Epithelial cell of proximal tubule (primary cell): ENCODE results near the gene UPB1. TPM values are rescaled to one million over a fixed set of nuclear protein-coding genes. Genes with fewer than 3 reads are reported as not detected.

Experiments used
- DNase-seq: peaks from one replicate; pipeline ENCODE4 v3.0.0-alpha.2; 2011; ENCODE audit warnings: low read depth
- H3K4me3 ChIP-seq: 2 replicates; pipeline ENCODE4 v1.5.1; 2011; ENCODE audit warnings: low read depth, mild to moderate bottlenecking, low read length
- total RNA-seq: library from RNA; depleted of rRNA; stranded (reverse); fragments of >200 nt; gene quantifications from 2 replicates; pipeline ENCODE4 v1.2.3, GENCODE V29; 2015
- TF ChIP-seq, protein P1 (sequence below): conservative IDR thresholded peaks from 2 replicates; pipeline ENCODE4 v1.5.1; 2012; ENCODE audit warnings: low read depth, mild to moderate bottlenecking, low read length

Gene UPB1
- total RNA-seq, 1 donor from 2014 or later: not detected

DNA sequence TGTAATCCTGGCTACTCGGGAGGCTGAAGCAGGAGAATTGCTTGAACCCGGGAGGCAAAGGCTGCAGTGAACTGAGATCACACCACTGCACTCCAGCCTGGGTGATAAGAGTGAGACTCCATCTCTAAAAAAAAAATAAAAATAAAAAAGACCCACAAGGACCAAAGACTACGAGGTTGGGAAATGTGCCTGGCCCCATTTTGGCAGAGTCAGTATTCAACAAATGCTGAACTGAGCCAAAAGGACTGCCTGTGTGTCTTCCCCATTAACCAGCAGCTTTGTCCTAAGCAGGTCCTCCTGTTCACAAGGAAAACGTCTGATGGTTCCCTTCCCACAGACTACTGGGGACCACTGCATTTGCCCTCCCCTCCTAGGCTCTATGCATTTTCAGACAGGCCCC lies 40.1 kb upstream of the UPB1 start:
- no peak for DNase-seq
- H3K4me3 ChIP-seq: no peak overlapping the region
- TF ChIP-seq, protein P1, sequence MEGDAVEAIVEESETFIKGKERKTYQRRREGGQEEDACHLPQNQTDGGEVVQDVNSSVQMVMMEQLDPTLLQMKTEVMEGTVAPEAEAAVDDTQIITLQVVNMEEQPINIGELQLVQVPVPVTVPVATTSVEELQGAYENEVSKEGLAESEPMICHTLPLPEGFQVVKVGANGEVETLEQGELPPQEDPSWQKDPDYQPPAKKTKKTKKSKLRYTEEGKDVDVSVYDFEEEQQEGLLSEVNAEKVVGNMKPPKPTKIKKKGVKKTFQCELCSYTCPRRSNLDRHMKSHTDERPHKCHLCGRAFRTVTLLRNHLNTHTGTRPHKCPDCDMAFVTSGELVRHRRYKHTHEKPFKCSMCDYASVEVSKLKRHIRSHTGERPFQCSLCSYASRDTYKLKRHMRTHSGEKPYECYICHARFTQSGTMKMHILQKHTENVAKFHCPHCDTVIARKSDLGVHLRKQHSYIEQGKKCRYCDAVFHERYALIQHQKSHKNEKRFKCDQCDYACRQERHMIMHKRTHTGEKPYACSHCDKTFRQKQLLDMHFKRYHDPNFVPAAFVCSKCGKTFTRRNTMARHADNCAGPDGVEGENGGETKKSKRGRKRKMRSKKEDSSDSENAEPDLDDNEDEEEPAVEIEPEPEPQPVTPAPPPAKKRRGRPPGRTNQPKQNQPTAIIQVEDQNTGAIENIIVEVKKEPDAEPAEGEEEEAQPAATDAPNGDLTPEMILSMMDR: no peak

DNA sequence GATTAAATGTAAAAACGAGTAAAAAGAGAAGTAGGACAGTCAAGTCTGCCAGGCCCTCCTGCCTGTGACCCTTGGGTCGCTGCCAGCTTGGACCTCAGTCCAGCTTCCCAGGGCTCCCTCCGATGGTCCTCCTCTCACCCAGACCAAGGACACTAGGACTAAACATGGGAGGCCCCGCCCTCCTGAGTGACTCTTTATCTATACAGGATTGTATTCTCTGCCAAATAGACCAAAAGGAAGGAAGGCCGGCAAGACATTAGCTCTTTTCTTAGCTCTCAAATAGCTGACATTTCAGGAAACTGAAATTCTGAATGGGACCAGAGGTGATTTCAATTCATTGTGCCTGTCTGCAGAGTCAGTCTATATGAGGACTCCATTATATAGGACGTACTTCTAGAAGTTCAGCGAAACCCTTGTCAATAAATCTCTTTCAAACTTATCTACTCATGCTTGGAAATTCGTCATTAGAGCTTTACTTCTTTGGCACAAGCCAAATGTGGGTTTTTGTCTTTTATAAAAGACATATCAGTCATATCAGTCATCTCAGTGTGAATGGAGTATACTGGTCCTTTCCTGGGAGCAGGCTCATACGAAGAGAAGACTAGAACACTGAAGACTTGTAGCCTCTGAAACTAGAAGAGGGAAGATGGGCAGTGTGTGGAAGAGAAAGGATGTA lies 39.2 kb upstream of the UPB1 start:
- TF ChIP-seq, protein P1: no peak
- no peak overlapping the region for H3K4me3 ChIP-seq
- no peak for DNase-seq

DNA sequence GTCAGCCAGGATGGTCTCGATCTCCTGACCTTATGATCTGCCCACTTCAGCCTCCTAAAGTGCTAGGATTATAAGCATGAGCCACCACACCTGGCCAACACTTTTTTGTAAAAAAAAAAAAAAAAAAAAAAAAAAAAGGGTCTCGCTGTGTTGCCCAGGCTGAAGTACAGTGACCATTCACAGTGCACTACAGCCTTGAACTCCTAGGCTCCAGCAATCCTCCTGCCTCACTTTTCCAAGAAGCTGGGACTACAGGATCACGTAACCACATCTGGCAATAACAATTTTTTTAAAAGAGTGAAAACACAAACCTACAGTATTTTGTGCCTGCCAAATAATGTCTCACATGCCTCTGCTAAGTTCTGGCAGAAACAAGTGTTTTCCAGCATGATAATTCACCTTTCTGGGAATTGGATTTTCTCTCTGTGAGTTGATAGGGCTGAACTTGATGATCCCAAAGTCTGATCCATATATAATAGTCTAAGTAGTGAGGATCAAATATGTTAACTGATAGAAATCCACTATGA lies 37.2 kb upstream of the UPB1 start:
- no peak for DNase-seq
- no peak overlapping the region for H3K4me3 ChIP-seq
- TF ChIP-seq, protein P1: no peak

DNA sequence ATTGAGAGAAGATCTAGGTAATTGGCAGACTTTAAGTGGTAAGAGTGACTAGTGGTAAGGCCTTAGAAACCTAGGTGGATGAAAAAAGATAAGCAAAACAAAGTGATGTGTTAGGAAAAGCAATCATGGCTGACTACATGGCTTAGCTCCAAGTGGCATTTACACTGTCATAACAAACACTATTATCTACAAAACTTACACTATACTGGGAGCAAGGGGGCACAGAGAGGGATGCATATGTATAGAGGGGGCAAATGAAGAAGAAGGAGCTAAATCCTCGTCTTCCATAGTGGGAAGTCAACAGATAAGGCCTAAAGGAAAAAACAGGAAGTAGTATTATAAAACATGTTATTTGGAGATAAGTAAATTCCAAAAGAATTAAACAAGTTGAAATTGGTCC lies 35.2 kb upstream of the UPB1 start:
- no peak for DNase-seq
- TF ChIP-seq, protein P1: no peak
- no peak overlapping the region for H3K4me3 ChIP-seq

DNA sequence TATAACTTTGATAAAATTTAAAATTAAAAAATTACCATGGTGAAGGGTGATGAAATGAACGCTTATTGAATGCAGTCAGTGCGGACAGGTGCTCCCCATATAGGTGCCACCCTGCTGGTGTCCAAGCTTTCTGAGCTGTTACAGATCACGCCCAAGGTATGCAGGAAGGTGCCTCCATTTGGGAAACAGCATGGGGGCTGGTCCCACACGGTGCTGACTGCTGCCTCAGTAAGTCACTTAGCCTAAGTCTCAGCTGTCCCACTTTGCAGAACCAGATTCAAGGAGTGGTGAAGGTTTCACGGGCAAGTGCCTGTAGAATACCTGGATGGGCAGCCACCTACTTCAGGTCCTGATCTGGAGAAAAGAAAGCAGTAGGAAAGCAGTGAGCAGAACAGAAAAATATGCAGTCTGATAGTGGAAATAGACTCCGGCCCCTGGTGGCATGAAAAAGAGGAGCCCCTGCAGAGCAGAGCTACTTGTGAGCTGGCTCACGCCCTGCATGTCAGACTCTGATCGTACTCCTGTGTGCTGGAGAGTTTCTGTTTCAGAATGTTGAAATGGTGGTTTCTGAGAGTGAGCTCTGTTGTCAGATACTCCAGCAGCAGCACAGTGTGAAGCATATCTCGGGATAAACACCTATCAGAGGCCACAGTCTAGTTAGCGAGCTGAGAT lies 34.6 kb upstream of the UPB1 start:
- TF ChIP-seq, protein P1: no peak
- no peak for DNase-seq

DNA sequence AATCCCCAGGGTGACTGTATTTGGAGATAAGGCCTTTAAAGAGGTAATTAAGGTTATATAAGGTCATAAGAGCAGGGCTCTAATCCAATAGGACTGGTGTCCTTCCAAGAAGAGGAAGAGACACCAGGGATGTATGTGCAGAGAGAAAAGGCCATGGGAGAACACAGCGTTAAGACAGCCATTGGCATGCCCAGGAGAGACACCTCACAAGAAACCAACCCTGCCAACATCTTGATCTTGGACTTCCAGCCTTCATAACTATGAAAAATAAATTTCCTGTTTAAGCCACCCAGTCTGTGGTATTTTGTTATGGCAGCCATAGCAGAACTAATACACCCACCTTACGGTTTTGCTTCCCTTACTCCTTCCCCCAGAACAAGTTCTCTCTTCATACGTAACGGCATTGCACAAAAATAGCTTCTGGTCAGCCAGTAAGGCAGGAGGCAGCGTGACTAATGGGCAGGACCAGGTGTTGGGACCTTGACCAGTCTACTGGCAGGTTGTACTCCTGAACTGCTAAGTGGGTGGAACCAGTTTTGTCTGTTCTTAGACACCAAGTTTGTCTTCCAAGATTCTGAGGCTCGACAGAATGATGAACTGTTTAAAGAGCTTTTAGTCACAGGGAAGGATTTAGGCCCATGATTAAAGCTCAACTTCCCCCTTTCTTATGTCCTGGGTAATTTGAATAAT lies 31.9 kb upstream of the UPB1 start:
- TF ChIP-seq, protein P1: no peak
- no peak overlapping the region for H3K4me3 ChIP-seq
- no peak for DNase-seq

More for the DNA sequence above, 34.6 kb upstream of the UPB1 start:
- H3K4me3 ChIP-seq: no peak overlapping the region
